Esophagus squamous epithelium (tissue), 4 donors: ENCODE data around the gene RASA2.
"Not testable (repeated sequence)": the region's sequence is repeated elsewhere in the genome, so short reads cannot be mapped to it uniquely, and the experiment has no call there.

Experiments
- CTCF ChIP-seq, 6 experiments: fragments of 450-650 bp in 4 of 6; fragments of 200-600 bp in 2 of 6; sonication (generic) in 2 of 6; IDR thresholded peaks; one replicate each; pipeline ENCODE4 v1.5.1; 2016 to 2019; ENCODE audit warnings: antibody characterized with exemption in 6 of 6, mild to moderate bottlenecking in 4 of 6, moderate library complexity in 4 of 6
- POLR2A ChIP-seq, 4 donors: fragments of 450-650 bp; IDR thresholded peaks; one replicate each; pipeline ENCODE4 v1.6.1; 2017; ENCODE audit warnings: antibody characterized with exemption in 4 of 4, mild to moderate bottlenecking in 4 of 4, moderate library complexity in 3 of 4

- not testable (repeated sequence) for TF ChIP-seq CTCF, POLR2A (IDR thresholded peaks at IDR 0.05)
These were observed 49.2 kb downstream of the RASA2 start for GRCh38 chr3:141536017-141536416.
